HTR-8/SVneo (cell line): Measurements from ENCODE around the gene FHIT.

Experiments used
- DNase-seq: peaks from one replicate; pipeline ENCODE4 v3.0.0; 2011; ENCODE audit warnings: low spot score, mixed read lengths; ENCODE audit not compliant: insufficient read length
- FAIRE-seq: peaks from 2 replicates; lab custom pipeline; 2011; peaks lifted over from hg19 to GRCh38; lab: Jason Lieb, UNC

The FHIT gene

DNA sequence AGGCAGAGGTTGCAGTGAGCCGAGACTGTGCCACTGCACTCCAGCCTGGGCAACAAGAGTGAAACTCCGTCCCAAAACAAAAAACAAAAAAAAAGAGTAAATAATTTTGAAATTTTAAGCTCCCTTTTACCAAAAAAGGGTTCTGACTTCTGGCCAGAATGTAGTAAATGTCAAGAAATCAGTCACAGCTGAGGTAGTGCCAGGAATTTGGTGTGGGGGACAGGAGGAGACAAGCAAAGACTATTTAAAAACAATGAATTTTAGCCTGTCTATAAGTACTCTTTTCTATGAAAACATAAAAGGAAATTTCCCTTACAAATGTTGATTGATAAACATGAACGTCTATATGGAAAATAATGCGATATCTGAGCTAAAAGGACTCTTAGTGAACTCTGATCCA, 363.7 kb downstream of the FHIT start:
- DNase-seq = no peak
- no peak for FAIRE-seq

DNA sequence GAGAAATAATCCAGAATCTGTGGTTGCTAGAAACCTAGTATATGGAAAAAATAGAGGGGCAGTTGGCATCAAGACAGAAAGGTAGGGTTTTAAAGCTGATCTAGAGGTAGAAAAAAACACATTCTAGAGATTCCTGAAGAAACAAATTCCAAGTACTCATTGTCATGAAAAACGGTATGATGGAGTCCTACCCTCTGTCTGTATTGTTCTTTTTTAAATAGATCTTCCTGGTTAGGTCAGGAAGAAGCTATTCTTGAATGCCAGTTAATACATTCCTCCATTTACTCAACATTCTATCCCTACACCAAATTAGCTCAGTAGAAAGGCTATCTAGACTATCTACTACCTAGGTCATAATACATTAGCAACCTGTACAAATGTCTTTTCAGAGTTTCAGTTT, 364.7 kb downstream of the FHIT start:
- no peak for FAIRE-seq
- DNase-seq = no peak

DNA sequence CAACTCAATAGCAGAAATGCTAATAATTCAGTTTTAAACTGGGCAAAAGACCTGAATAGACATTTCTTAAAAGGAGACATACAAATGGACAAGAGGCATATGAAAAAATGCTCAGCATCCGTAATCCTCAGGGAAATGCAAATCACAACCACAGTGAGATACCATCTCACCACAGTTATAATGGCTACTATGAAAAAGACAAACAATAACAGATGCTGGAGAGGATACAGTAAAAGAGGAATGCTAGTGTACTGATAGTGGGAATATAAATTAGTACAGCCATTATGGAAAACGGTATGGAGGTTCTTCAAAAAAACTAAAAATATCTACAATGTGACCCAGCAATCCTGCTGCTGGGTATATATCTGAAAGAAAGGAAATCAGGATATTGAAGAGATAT, 367.2 kb downstream of the FHIT start:
- no peak for DNase-seq
- FAIRE-seq = no peak

DNA sequence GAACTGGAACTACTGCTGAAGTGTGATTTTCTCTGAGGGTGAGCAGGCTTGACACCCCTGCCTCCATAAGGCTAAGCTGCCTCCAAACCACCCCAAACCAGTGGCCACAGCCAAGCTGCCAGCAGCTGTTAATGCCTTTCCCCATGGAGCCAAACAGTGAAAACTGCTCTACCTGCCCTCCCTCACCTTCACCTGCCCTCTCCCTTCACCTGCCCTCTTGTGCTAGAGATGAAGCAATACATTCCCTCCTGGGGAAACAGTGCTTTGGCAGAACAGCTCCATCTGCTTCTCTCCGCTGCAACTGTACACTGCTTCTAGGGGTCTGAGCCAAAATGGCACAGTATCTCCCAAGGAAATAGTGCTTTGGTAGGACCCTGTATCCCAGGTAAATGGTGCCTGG, 374.1 kb downstream of the FHIT start:
- DNase-seq (no peak), FAIRE-seq (no peak)

DNA sequence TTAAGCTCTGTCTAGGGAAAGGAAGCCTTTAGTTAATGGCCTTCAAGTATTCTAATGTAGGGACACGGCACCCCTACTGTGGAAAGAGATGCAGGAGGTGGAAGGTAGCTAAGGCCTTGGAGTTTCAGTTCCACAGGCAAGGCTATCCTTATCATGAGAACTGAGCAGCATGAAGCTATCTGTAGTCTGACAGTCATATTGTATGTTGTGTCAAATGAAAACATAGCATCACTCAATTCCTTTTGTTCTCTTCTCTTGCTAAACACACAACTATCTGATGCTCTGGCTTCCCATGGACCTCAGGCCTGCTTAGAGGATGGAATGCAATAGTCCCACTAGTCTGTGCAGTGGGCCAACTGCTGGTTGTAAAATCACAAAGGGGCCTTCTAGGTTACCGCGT, 380.9 kb downstream of the FHIT start:
- DNase-seq (no peak), FAIRE-seq (no peak)

DNA sequence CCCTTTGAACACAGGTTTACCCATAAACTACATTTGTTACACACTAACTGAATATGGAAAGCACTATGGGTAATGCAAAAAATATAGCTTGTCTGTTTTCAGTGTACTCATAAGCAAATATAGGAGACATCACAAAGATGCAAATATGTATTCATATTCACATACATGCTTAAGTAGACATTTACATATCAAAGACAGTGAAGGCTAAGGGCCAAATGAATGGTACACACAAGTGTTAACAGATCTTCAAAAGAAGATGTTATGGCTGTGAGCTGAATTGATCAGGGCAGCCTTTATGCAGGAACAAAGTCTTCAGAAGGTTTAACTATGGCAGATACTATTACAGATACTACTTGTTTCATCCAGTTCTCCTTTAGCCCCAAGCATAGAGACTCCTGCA, 384.1 kb downstream of the FHIT start:
- no peak for DNase-seq
- no peak for FAIRE-seq

DNA sequence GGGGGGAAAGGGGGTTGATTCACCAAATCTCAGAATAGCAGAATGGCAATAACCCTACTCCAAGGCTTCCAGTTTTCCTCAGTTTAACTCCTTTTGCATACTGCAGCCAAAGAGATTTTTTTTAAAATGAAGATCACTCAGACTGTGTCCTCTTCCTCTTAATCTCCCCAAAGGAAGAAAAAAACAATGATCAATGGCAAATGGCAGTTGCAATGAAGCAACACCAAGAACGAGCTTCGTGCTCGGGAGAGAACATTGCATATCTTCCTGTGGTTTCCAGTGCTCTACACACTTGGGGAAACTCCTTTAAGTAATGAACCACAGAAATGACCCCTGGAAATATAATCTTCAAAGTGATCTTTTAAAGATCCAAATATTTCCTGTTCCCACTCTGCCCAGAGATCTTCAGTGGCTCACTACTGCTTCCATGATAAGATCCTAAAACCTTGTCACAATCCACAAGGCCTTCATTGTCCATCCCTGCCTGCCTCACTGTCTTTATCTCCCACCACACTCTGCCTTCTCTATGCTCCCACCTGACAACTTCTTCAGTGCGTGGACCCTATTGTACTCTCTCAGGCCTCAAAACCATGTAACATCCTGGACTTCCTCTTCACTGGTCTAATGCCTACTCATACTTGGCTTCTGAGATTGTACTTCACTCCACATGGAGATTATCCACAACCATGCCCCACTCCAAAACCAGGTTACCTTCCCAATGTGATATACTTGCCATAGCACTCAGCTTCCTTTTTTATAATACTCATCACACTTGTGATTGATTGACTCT, 394.8 kb downstream of the FHIT start:
- DNase-seq (no peak), FAIRE-seq (no peak)

DNA sequence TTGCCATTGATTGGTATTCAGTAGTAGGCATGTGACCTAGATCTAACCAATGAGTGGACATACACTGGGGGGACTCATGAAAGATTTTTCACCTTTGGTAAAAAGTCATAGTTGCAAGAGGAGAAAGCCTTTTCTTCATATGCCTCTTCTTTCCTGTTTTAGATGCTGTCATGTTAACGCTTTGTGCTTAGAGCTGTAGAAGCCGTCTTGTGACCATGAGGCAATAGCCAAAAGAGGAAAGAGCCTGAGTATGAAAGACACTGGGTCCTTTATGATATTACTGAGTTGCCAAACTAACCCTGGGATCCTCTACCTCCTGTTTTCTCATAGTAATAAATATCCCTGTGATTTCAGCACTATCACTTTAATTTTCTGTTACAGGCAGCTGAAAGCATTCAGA, 396.0 kb downstream of the FHIT start:
- DNase-seq = no peak
- no peak for FAIRE-seq

DNA sequence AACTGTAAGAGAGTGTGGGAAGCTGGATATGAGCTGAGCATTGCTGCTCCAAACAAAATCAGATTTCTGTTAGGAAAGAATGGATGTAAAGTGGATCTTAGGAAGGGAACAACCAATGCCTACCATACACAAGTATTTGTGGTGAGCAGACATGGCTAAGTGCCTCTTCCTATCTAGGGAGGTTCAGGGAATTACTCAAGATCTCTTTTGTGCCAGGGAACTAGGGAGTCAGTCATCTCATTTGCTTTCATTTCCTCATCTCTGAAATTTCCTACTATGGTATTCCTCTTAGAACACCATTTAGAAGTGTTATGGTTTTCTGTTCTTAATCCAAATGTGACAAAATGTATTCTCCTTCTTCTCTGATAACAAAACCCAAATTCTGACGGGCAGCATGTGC, 396.5 kb downstream of the FHIT start:
- DNase-seq (no peak), FAIRE-seq (no peak)

DNA sequence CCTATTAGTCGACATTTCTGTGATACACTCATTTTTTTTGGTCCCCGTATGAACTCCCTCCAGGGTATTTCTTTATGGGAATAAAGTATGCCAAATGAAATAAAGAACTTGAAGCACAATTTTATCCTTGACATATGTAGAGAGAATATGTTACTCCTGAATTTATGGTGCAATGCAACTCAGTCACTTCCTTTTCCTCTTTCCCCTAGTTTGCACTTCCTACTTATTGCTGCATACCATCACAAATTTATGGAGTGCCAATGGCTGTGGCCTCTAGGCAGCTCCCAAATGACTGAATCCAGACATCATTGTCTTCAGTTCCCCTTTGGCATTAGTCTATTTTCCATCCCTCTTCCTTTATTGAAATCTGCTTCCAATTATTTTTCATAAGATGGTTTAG, 403.5 kb downstream of the FHIT start:
- no peak for DNase-seq
- no peak for FAIRE-seq

DNA sequence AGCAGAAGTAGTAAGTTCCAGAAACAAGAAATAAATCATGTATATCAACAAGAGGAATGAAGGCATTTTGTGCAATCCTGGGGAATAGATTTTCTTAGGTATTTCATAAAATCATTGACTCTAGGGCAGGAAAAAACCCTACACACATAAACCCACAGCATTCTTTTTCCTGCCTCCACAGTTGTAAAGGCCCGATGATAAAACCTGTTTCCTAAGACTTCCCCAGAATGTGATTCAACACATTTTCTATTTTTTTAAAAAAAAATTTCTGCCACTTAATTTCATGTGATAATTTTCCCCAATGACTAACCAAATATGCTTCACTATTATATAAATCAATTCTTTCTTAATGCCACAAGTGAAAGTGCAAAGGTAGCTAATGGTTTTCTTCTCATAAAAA, 407.0 kb downstream of the FHIT start:
- DNase-seq (no peak), FAIRE-seq (no peak)

DNA sequence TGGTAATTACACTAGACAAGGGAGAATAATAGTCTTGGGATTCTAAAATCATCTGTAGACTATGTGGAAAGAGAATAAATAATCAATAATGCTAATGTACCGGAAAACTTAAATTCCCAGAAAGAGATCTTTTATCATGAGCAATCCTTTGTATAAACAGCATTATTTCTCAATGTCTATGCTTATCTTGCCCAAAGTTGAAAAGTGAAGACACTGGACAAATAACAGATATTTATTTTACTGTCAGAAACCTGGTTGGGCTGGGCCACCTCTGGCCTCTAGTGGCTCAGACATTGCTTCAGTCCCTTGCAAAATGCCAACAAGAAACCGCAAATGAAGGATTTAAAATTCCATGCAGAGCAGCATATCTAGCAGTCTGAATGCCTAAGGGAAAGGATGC, 409.9 kb downstream of the FHIT start:
- DNase-seq (no peak), FAIRE-seq (no peak)

DNA sequence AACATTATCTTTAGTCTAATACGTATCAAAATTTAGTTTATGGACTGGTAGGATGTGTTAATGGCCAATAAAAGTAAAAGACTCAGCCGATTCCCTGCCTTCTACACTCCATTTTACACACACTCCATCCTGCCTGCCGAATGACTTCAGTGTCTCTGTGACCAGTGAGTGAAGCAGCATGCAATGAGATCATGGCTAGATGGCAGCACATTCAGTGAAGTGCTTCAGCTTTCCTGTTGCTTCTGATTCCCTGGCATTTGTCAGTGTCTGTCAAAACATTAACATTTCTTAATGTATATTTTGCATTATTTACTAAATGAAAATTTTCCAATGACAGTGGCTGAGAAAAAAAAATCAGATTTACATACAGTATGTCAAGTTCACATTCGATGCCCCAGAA, 412.0 kb downstream of the FHIT start:
- DNase-seq = no peak
- no peak for FAIRE-seq

DNA sequence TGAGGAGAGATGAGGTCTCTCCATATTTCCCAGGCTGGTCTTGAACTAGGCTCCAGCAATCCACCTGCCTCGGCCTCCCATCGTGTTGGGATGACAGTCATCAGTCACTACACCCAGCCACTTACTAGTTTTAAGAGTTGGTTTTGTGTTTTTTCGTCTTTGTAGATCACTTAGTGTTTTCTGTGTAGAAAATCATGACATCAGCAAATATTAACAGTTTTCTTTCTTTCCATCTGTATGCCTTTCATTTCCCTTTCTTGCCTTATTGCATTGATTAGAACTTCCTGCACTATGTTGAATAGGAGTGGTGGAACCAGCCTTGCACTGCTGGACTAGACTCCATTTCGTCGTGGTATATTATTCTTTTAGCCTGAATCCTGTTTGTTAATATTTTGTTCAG, 415.5 kb downstream of the FHIT start:
- DNase-seq (no peak), FAIRE-seq (no peak)

DNA sequence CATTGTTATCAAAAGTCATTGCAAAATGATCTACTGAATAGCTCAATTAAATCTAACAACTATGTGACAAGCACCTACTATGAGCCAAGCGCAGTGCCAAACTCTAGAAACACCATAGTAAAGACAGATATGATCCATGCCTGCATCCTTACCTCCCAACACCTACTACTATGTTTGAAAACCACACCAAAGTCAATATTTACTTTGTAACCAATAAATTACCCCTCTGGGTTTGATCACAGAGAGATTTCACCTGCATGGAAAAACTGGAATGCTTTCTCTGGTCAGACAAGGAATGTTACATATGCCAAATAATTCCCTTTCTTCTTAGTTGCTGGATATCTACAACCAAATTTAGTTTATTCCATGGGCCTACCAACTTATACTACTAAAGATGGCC, 422.2 kb downstream of the FHIT start:
- no peak for DNase-seq
- FAIRE-seq = no peak

DNA sequence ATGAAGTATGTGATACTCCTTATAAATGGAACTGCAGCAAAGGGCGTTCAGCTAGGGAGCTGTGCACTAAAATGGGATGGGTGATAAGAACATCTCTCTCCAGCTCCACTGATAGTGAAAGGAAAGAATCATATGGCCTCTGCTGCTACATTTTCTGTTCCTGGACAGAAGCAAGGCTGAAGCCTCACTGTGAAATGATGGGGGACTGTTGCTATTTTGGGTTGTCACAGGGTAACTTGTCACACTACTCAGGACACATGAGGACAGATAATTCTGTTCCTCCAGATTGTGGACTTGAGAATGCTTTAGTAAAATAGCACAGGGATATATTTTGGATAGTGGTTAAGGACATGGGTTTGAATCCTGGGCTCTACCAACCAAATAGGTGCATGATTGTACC, 423.6 kb downstream of the FHIT start:
- FAIRE-seq (no peak), DNase-seq (no peak)

DNA sequence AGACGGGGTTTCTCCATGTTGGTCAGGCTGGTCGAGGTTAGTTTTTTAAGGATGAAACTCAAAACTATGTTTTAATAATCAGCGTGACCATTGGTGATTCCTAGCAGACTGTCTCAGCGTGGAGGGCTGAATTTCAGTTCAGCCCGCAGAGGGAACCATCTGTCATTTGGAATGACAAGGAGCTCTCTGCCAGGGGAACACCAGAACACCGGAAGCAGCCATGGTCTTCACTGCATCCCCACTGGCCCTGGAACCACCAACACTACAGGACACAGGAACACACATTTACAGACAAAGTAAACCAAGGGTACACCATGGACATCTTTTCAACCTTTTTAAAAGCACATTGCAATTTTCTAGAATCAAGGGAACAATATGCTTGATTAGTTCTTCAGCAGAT, 424.7 kb downstream of the FHIT start:
- FAIRE-seq (no peak), DNase-seq (no peak)

DNA sequence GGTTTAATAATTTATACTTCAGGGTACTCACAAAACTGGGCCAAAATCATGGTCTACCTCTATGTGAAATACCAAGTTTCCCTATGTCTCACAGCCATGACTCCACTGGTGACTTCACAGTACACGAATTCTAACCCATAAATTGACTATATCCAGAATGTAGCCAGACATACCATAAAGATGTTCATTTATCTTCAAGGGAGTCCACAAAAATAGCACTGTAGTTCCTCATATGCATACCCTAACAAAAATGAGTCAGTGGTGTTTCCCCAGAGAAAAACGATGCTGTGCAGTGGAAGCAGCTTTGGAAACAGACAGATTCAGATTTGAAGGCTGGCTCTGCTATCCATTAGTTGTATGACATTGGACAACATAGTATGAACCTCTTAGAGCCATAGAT, 438.8 kb downstream of the FHIT start:
- DNase-seq (no peak), FAIRE-seq (no peak)

DNA sequence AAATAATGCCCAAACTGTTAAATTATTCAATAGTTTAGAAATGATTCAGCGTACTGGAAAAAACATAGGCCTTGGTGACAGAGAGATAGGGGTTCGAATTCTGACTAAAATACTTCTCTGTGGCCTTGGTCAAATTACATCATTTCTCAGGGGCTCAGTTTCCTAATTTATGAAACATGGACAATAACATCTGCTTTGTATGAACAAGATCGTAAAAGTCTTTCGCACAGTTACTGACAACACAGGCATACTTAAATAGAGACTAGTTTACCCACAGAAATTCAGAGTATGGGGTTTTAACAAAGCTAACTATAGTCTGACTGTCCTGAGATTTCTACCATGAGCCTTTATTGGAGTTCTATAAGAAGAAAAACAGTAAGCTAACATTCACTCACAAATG, 440.4 kb downstream of the FHIT start:
- FAIRE-seq (no peak), DNase-seq (no peak)

DNA sequence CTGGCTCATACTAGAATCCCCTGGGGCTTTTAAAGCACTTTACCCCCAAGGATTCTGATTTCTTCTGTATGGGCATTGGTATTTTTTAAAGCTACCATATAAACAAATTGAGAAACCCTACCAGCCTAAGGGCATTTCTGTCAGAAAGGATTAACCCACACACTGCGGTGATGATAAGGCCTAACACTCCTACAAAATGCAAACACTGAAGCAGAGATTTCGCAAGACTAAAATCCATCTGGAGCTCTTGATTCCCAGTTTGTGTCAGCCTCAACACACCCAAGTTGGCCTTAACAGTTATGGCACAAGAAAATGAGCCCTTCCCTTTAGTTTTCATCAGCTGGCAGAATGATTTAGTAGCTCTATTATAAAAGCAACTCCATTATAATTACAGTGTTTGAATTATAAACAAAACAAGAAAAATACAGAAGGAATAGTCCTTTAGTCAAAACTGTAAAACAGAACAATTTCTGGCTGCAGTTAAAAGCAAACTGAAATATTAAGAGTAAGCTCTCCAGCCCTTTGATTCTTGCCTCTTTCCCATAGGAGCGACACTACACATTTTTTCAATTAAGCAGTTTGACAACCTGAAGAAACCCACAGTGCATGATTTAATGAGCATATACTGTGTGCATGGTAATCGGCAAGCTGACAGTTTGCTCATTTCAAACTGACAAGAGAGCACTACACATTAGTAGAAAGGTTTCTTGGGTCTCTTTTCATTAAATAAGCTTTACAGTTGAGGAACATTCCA, 441.2 kb downstream of the FHIT start:
- DNase-seq = no peak
- FAIRE-seq = no peak

DNA sequence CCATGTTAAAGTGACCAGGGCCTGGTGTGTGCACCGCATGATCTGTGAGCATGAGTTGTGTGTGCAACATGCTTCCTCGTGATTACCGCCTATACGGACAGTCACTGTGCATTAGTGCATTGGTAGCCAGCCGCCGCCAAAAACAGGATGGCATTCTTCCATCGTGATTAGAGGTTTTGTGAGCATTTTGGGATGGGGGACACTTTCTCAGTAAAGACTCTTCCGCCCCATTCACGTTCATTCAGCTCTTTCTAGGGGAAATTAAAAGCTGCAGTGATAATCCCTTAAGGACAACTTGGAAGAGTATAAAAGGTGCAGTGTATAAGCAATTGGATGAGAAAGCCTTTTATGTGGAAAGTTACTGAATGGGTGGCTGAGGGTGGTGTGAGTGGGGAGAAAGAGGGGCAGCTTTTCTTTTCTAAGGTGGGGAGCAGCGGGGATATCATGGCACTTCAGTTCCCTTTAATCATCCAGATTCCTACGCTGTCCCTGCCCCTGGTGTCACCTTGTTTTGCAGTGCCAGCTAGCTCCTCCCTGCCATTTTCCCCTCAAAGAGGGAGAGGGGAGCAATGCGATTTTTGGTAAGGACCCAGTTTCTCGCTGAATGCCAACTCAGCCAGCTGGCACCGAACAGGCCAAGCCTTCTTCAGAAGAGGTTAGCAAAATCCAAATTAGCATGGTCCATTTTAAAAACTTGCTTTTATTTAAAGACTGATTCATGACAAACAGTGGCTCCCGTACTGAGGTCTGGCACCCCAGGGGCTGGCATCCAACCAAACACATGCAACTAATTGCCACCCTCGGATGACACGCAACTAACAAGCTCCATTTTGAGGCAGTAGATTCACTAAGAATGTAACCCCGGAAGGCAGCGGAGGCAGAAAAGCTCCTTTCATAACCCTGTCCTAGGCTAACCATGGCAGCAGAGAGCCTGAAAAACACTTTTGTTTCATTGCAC, 447.8 kb downstream of the FHIT start:
- DNase-seq (no peak), FAIRE-seq (no peak)
